Glutamatergic neuron (in vitro differentiated cells): Measurements from ENCODE around the gene AKTIP. TPM values are rescaled to one million over a fixed set of nuclear protein-coding genes. Genes with fewer than 3 reads are reported as not detected.

Experiments used
- DNase-seq: peaks from one replicate; pipeline ENCODE4 v3.0.0; 2022
- H3K27ac Mint-ChIP-seq: one replicate; pipeline ENCODE4 v1.8.0; 2020; ENCODE audit warnings: mild to moderate bottlenecking, mixed read lengths, inconsistent platforms; ENCODE audit not compliant: unreplicated experiment
- H3K27me3 Mint-ChIP-seq: one replicate; pipeline ENCODE4 v1.8.0; 2020; ENCODE audit warnings: mild to moderate bottlenecking, moderate library complexity, mixed read lengths, inconsistent platforms; ENCODE audit not compliant: unreplicated experiment
- H3K36me3 Mint-ChIP-seq: one replicate; pipeline ENCODE4 v1.8.0; 2020; ENCODE audit warnings: mild to moderate bottlenecking, mixed read lengths, inconsistent platforms; ENCODE audit not compliant: unreplicated experiment
- H3K4me1 Mint-ChIP-seq: one replicate; pipeline ENCODE4 v1.8.0; 2020; ENCODE audit warnings: mild to moderate bottlenecking, low read depth, mixed read lengths, inconsistent platforms; ENCODE audit not compliant: unreplicated experiment
- H3K4me3 Mint-ChIP-seq: one replicate; pipeline ENCODE4 v1.8.0; 2020; ENCODE audit warnings: mild to moderate bottlenecking, mixed read lengths, inconsistent platforms; ENCODE audit not compliant: unreplicated experiment
- H3K9me3 Mint-ChIP-seq: one replicate; pipeline ENCODE4 v1.8.0; 2020; ENCODE audit warnings: mild to moderate bottlenecking, moderate library complexity, mixed read lengths, inconsistent platforms; ENCODE audit not compliant: unreplicated experiment
- total RNA-seq: library from RNA; stranded (reverse); fragmentation: NEBNext Ultra II Directional; extraction: Animal tissue kit (Norgen Biotek cat#: 25700); gene quantifications from one replicate; pipeline ENCODE4 v1.2.1, GENCODE V29; 2021; ENCODE audit not compliant: unreplicated experiment
- TF ChIP-seq, protein P1 (sequence below): fragments of 200-600 bp; sonication (generic); IDR thresholded peaks from one replicate; pipeline ENCODE4 v1.5.0; 2021; ENCODE audit not compliant: partially characterized antibody, unreplicated experiment

AKTIP gene
- total RNA-seq, 1 donor from 2014 or later: 30.0 TPM

DNA sequence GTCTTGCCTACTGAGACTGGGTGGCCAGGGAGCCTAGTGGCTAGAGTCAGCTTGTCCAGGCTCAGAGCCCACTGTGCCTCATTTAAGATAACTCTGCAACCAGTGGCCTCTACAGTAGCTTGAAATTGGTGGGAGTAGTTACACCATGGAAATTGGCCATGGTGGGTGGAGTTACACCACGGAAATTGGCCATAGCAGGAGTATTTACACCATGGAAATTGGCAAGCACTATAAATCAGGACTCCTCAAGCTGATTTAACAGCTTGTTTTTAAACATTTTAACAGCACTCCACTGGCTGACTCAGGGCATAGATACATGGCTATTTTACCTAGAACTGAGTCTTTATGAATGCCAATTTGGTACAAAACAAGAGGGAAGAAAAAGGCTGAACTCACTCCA is 27.7 kb upstream of the AKTIP start:
- H3K4me1 Mint-ChIP-seq: peaks cover 16% of the 10 kb centered on the region
- TF ChIP-seq, protein P1, sequence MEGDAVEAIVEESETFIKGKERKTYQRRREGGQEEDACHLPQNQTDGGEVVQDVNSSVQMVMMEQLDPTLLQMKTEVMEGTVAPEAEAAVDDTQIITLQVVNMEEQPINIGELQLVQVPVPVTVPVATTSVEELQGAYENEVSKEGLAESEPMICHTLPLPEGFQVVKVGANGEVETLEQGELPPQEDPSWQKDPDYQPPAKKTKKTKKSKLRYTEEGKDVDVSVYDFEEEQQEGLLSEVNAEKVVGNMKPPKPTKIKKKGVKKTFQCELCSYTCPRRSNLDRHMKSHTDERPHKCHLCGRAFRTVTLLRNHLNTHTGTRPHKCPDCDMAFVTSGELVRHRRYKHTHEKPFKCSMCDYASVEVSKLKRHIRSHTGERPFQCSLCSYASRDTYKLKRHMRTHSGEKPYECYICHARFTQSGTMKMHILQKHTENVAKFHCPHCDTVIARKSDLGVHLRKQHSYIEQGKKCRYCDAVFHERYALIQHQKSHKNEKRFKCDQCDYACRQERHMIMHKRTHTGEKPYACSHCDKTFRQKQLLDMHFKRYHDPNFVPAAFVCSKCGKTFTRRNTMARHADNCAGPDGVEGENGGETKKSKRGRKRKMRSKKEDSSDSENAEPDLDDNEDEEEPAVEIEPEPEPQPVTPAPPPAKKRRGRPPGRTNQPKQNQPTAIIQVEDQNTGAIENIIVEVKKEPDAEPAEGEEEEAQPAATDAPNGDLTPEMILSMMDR: no peak
- no peak overlapping the region for H3K4me3 Mint-ChIP-seq
- H3K36me3 Mint-ChIP-seq: no peaks in the 10 kb centered on the region
- no peaks in the 10 kb centered on the region for H3K27me3 Mint-ChIP-seq
- DNase-seq: no peak
- no peak overlapping the region for H3K27ac Mint-ChIP-seq
- H3K9me3 Mint-ChIP-seq: peaks cover 2% of the 10 kb centered on the region

DNA sequence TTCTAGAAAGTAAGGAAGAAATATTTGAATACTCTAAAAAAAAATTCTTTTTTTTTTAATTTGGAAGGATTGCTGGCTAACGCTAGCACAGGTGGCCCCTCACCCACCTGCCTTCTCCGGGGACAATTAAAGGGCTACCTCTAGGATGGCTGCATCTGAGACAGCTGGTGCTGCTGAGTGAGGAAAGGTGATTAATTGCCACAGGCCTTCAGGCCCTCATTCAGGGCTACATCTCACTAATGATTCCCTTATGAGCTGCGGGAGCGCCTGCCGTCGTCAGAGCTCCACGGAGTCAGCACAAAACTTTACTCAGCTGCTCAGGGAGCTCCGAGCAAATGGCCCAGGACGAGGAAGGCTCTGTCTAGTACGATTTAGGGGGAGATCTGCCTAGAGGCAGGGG is 27.0 kb upstream of the AKTIP start:
- Mint-ChIP-seq H3K4me1 (peaks cover 16% of the 10 kb centered on the region), H3K27ac (peak overlapping the region; percentile 12)
- peak; percentile 29 for DNase-seq

GRCh38 chr16:53529513-53529912 is 26.5 kb upstream of the AKTIP start:
- DNase-seq: no peak
- Mint-ChIP-seq H3K27ac (no peak overlapping the region), H3K9me3 (peaks cover 2% of the 10 kb centered on the region), H3K27me3 (no peaks in the 10 kb centered on the region), H3K4me1 (peaks cover 16% of the 10 kb centered on the region), H3K4me3 (no peak overlapping the region), H3K36me3 (no peaks in the 10 kb centered on the region)
- TF ChIP-seq, protein P1: no peak

More for the DNA sequence above, 27.0 kb upstream of the AKTIP start:
- Mint-ChIP-seq H3K36me3 (no peaks in the 10 kb centered on the region), H3K9me3 (peaks cover 2% of the 10 kb centered on the region), H3K4me3 (no peak overlapping the region), H3K27me3 (no peaks in the 10 kb centered on the region)
- TF ChIP-seq, protein P1: no peak

DNA sequence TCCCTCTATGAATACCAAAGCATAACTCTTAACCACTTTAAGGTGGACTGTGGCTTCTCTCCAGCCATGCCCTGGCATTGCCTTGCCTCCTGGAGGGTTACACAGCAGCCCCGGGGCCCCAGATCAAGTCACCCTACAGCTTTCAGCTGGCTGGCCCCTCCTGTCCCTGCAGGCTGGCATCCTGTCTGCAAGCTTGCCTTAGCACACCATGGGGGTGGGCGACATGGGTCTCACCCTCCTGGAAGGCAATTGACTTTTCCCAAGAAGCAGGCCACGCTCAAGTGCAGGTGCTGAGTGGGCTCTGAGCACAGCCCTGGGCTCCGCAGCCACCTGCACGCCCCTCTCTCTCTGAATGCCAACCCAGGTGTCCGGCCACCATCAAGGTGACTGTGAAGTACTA is 25.8 kb upstream of the AKTIP start:
- Mint-ChIP-seq H3K27ac (no peak overlapping the region), H3K36me3 (no peaks in the 10 kb centered on the region), H3K4me3 (no peak overlapping the region), H3K4me1 (peaks cover 16% of the 10 kb centered on the region), H3K27me3 (no peaks in the 10 kb centered on the region), H3K9me3 (peaks cover 4% of the 10 kb centered on the region)
- TF ChIP-seq, protein P1: no peak
- DNase-seq: no peak

- H3K9me3 Mint-ChIP-seq: peaks cover 3% of the 10 kb centered on the region
- no peak for DNase-seq
- TF ChIP-seq, protein P1: no peak
- peaks cover 1% of the 10 kb centered on the region for H3K4me1 Mint-ChIP-seq
- H3K27ac Mint-ChIP-seq: no peak overlapping the region
- H3K36me3 Mint-ChIP-seq: no peaks in the 10 kb centered on the region
- H3K4me3 Mint-ChIP-seq: no peak overlapping the region
- no peaks in the 10 kb centered on the region for H3K27me3 Mint-ChIP-seq
These were observed 21.1 kb upstream of the AKTIP start for GRCh38 chr16:53523971-53524548.
